Osteocyte (in vitro differentiated cells): Measurements from ENCODE around the gene TIGD2. TPM values are rescaled to one million over a fixed set of nuclear protein-coding genes. Genes with fewer than 3 reads are reported as not detected.

Experiments used
- DNase-seq: peaks from one replicate; pipeline ENCODE4 v3.0.0; 2021; ENCODE audit warnings: mixed read lengths; ENCODE audit not compliant: unreplicated experiment; ENCODE audit errors: extremely low spot score
- H3K27ac Mint-ChIP-seq: one replicate; pipeline ENCODE4 v1.8.0; 2021; ENCODE audit warnings: mild to moderate bottlenecking, mixed read lengths; ENCODE audit not compliant: unreplicated experiment
- H3K27me3 Mint-ChIP-seq: one replicate; pipeline ENCODE4 v1.8.0; 2021; ENCODE audit warnings: mixed read lengths; ENCODE audit not compliant: unreplicated experiment
- H3K36me3 Mint-ChIP-seq: one replicate; pipeline ENCODE4 v1.8.0; 2021; ENCODE audit warnings: mixed read lengths; ENCODE audit not compliant: unreplicated experiment
- H3K4me1 Mint-ChIP-seq: one replicate; pipeline ENCODE4 v1.8.0; 2021; ENCODE audit warnings: mixed read lengths; ENCODE audit not compliant: unreplicated experiment
- H3K4me3 Mint-ChIP-seq: one replicate; pipeline ENCODE4 v1.8.0; 2021; ENCODE audit warnings: mild to moderate bottlenecking, moderate library complexity, mixed read lengths; ENCODE audit not compliant: unreplicated experiment
- H3K9me3 Mint-ChIP-seq: one replicate; pipeline ENCODE4 v1.8.0; 2021; ENCODE audit warnings: mixed read lengths; ENCODE audit not compliant: unreplicated experiment
- CTCF ChIP-seq: fragments of 200-600 bp; sonication (generic); IDR thresholded peaks from 2 replicates; pipeline ENCODE4 v1.5.0; 2021; ENCODE audit warnings: antibody characterized with exemption, mild to moderate bottlenecking, moderate library complexity
- total RNA-seq: library from RNA; stranded (reverse); gene quantifications from 2 replicates; pipeline ENCODE4 v1.2.1, GENCODE V29; 2021

TIGD2 gene
- total RNA-seq, 1 donor from 2014 or later: 6.2 TPM

GRCh38 chr4:89109841-89110540, 1.3 kb upstream of the TIGD2 start:
- peaks cover 22% of the 10 kb centered on the region for H3K4me1 Mint-ChIP-seq
- peaks cover 7% of the 10 kb centered on the region for H3K36me3 Mint-ChIP-seq
- H3K4me3 Mint-ChIP-seq: peak overlapping the region; percentile 85
- peaks cover 26% of the 10 kb centered on the region for H3K27me3 Mint-ChIP-seq
- peaks cover 4% of the 10 kb centered on the region for H3K9me3 Mint-ChIP-seq
- no peak for TF ChIP-seq CTCF
- DNase-seq: no peak
- no peak overlapping the region for H3K27ac Mint-ChIP-seq

- Mint-ChIP-seq H3K4me1 (peaks cover 22% of the 10 kb centered on the region), H3K27ac (peak overlapping the region; percentile 31)
Observed at GRCh38 chr4:89110541-89110985, 770 bp upstream of the TIGD2 start.

GRCh38 chr4:89111833-89112563, 665 bp downstream of the TIGD2 start:
- Mint-ChIP-seq H3K9me3 (peaks cover 4% of the 10 kb centered on the region), H3K4me1 (peaks cover 22% of the 10 kb centered on the region), H3K4me3 (peak overlapping the region; percentile 84), H3K36me3 (peaks cover 7% of the 10 kb centered on the region), H3K27ac (peak overlapping the region; percentile 56), H3K27me3 (peaks cover 26% of the 10 kb centered on the region)
- no peak for TF ChIP-seq CTCF
- DNase-seq: no peak

More at GRCh38 chr4:89110541-89110985, 770 bp upstream of the TIGD2 start:
- Mint-ChIP-seq H3K4me3 (peak overlapping the region; percentile 85), H3K9me3 (peaks cover 4% of the 10 kb centered on the region), H3K36me3 (peaks cover 7% of the 10 kb centered on the region), H3K27me3 (peaks cover 26% of the 10 kb centered on the region)
- no peak for TF ChIP-seq CTCF
- no peak for DNase-seq

DNA sequence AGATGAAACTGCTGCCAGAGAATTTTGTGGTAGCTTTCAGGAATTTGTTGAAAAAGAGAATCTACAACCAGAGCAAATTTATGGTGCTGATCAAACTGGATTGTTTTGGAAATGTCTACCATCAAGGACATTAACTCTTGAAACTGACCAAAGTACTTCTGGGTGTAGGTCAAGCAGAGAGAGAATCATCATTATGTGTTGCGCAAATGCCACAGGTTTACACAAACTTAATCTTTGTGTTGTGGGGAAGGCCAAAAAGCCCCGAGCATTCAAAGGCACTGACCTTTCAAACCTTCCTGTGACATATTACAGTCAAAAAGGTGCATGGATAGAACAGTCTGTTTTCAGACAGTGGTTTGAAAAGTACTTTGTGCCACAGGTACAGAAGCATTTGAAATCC, 2.1 kb downstream of the TIGD2 start:
- H3K27me3 Mint-ChIP-seq: peaks cover 22% of the 10 kb centered on the region

More for the DNA sequence above, 2.1 kb downstream of the TIGD2 start:
- Mint-ChIP-seq H3K27ac (no peak overlapping the region), H3K4me1 (peaks cover 22% of the 10 kb centered on the region), H3K9me3 (peaks cover 4% of the 10 kb centered on the region), H3K36me3 (peaks cover 7% of the 10 kb centered on the region), H3K4me3 (no peak overlapping the region)
- TF ChIP-seq CTCF: no peak
- no peak for DNase-seq
